GM23338 (cell line): Measurements from ENCODE around the gene YPEL1. TPM values are rescaled to one million over a fixed set of nuclear protein-coding genes. Genes with fewer than 3 reads are reported as not detected.
"Not testable (repeated sequence)": the region's sequence is repeated elsewhere in the genome, so short reads cannot be mapped to it uniquely, and the experiment has no call there.

Source experiments
- ATAC-seq: fragments of 200-7000 bp; cut with Tn5 transposase; 3 replicates; pipeline ENCODE4 v1.9.1; 2020
- DNase-seq: peaks from one replicate; pipeline ENCODE4 v3.0.0-alpha.2; 2015; ENCODE audit warnings: low spot score
- H2AFZ ChIP-seq: fragments of 200-600 bp; sonication (generic); 2 replicates; pipeline ENCODE4 v1.8.0; 2016; ENCODE audit warnings: antibody characterized with exemption, mild to moderate bottlenecking, moderate library complexity
- H3F3A ChIP-seq: fragments of 200-600 bp; sonication (generic); replicated peaks from 2 replicates; pipeline ENCODE4 v1.8.0; 2017; ENCODE audit warnings: antibody characterized with exemption, mixed run types, low read depth
- H3K27ac ChIP-seq: fragments of 200-600 bp; sonication (generic); 2 replicates; pipeline ENCODE4 v1.6.1; 2016; ENCODE audit warnings: low read depth
- H3K27me3 ChIP-seq: fragments of 200-600 bp; sonication (generic); 2 replicates; pipeline ENCODE4 v1.8.0; 2016; ENCODE audit warnings: mild to moderate bottlenecking, mixed run types, moderate library complexity; ENCODE audit not compliant: insufficient read depth
- H3K36me3 ChIP-seq: fragments of 200-600 bp; sonication (generic); 2 replicates; pipeline ENCODE4 v1.8.0; 2016; ENCODE audit warnings: mild to moderate bottlenecking; ENCODE audit not compliant: insufficient read depth
- H3K4me1 ChIP-seq: fragments of 200-600 bp; sonication (generic); 2 replicates; pipeline ENCODE4 v1.8.0; 2016; ENCODE audit warnings: mild to moderate bottlenecking, moderate library complexity; ENCODE audit not compliant: insufficient read depth
- H3K4me2 ChIP-seq: fragments of 200-600 bp; sonication (generic); 2 replicates; pipeline ENCODE4 v1.7.1; 2017; ENCODE audit warnings: mixed run types
- H3K4me3 ChIP-seq: fragments of 200-600 bp; sonication (generic); 2 replicates; pipeline ENCODE4 v1.6.1; 2016; ENCODE audit warnings: mixed run types
- H3K79me2 ChIP-seq: fragments of 200-600 bp; sonication (generic); replicated peaks from 2 replicates; pipeline ENCODE4 v1.8.0; 2017; ENCODE audit warnings: mild to moderate bottlenecking; ENCODE audit not compliant: insufficient read depth
- H3K9me2 ChIP-seq: fragments of 200-600 bp; sonication (generic); 2 replicates; pipeline ENCODE4 v1.8.0; 2017; ENCODE audit not compliant: insufficient read depth
- H4K20me1 ChIP-seq: fragments of 200-600 bp; sonication (generic); replicated peaks from 2 replicates; pipeline ENCODE4 v1.8.0; 2017; ENCODE audit warnings: mild to moderate bottlenecking; ENCODE audit not compliant: insufficient read depth
- H3K27ac Mint-ChIP-seq: 2 replicates; pipeline ENCODE4 v1.8.0; 2020; ENCODE audit warnings: inconsistent platforms, mild to moderate bottlenecking, moderate library complexity, mixed read lengths
- H3K27me3 Mint-ChIP-seq: 3 replicates; pipeline ENCODE4 v1.8.0; 2022; ENCODE audit warnings: low read depth, mild to moderate bottlenecking, moderate library complexity, mixed read lengths, inconsistent platforms; ENCODE audit not compliant: insufficient read depth, poor library complexity
- H3K36me3 Mint-ChIP-seq: 3 replicates; pipeline ENCODE4 v1.8.0; 2021; ENCODE audit warnings: low read depth, mild to moderate bottlenecking, inconsistent platforms, moderate library complexity, mixed read lengths
- H3K4me1 Mint-ChIP-seq: 3 replicates; pipeline ENCODE4 v1.8.0; 2020; ENCODE audit warnings: mild to moderate bottlenecking, inconsistent platforms, mixed read lengths
- H3K4me3 Mint-ChIP-seq: 3 replicates; pipeline ENCODE4 v1.8.0; 2021; ENCODE audit warnings: moderate library complexity, mild to moderate bottlenecking, inconsistent platforms, mixed read lengths
- H3K9me3 Mint-ChIP-seq: 3 replicates; pipeline ENCODE4 v1.8.0; 2020; ENCODE audit warnings: moderate library complexity, mild to moderate bottlenecking, inconsistent platforms, mixed read lengths
- CREB1 ChIP-seq: fragments of 250-450 bp; sonication (Bioruptor Pico); IDR thresholded peaks from 2 replicates; pipeline ENCODE4 v1.5.0; 2020; ENCODE audit warnings: low read depth, mild to moderate bottlenecking, moderate library complexity
- CTCF ChIP-seq, 2 experiments: fragments of 200-600 bp in 1 of 2; sonication (generic) in 1 of 2; conservative IDR thresholded peaks; 2 replicates each; pipeline versions ENCODE4 v1.5.1 to v1.6.1; 2016 to 2017; ENCODE audit warnings: antibody characterized with exemption in 2 of 2, low read depth in 2 of 2, mild to moderate bottlenecking in 2 of 2, moderate library complexity in 1 of 2
- ETS1 ChIP-seq: IDR thresholded peaks from 2 replicates; pipeline ENCODE4 v1.6.1; 2016; ENCODE audit warnings: antibody characterized with exemption
- EZH2 ChIP-seq: fragments of 200-600 bp; sonication (generic); IDR thresholded peaks from one replicate; pipeline ENCODE4 v1.8.0; 2017; ENCODE audit warnings: antibody characterized with exemption, mild to moderate bottlenecking, low read depth; ENCODE audit not compliant: unreplicated experiment
- JUNB ChIP-seq: IDR thresholded peaks from one replicate; pipeline ENCODE4 v1.6.1; 2016; ENCODE audit warnings: antibody characterized with exemption; ENCODE audit not compliant: unreplicated experiment
- POLR2AphosphoS5 ChIP-seq: IDR thresholded peaks from 2 replicates; pipeline ENCODE4 v1.6.1; 2016; ENCODE audit warnings: antibody characterized with exemption, low read depth
- STAT1 ChIP-seq: IDR thresholded peaks from one replicate; pipeline ENCODE4 v1.6.1; 2016; ENCODE audit warnings: antibody characterized with exemption; ENCODE audit not compliant: unreplicated experiment
- ZNF114 ChIP-seq: fragments of 250-450 bp; sonication (Bioruptor Pico); IDR thresholded peaks from 2 replicates; pipeline ENCODE4 v1.5.0; 2020; ENCODE audit warnings: mild to moderate bottlenecking, moderate library complexity
- ZNF331 ChIP-seq: fragments of 250-450 bp; sonication (Bioruptor Pico); IDR thresholded peaks from 2 replicates; pipeline ENCODE4 v1.5.0; 2020; ENCODE audit warnings: low read depth, mild to moderate bottlenecking, moderate library complexity
- ZNF462 ChIP-seq: fragments of 250-450 bp; sonication (Bioruptor Pico); IDR thresholded peaks from 2 replicates; pipeline ENCODE4 v1.5.0; 2020; ENCODE audit warnings: mild to moderate bottlenecking, moderate library complexity
- polyA plus RNA-seq: library from polyadenylated mRNA; unstranded; fragments of >200 nt; fragmentation: Nextera tagmentation; extraction: Ambion mirVana; gene quantifications from 2 replicates; pipeline ENCODE4 v1.2.1, GENCODE V29; 2016
- total RNA-seq: library from RNA; depleted of rRNA; stranded (reverse); fragments of >200 nt; shearing (Covaris generic); gene quantifications from 2 replicates; pipeline ENCODE4 v1.2.3, GENCODE V29; 2014

Gene YPEL1
- total and polyA plus RNA-seq, 2 experiments from 2014 or later, result 4.4 to 6.0 TPM

- no peaks in the 10 kb centered on the region for H4K20me1 ChIP-seq
- TF ChIP-seq ETS1 (no peak), POLR2AphosphoS5 (no peak), ZNF462 (no peak), JUNB (no peak), CREB1 (no peak), STAT1 (no peak), EZH2 (no peak), CTCF (conservative IDR thresholded peaks at IDR 0.05; ENCODE audit: low read depth in 2 of 2) (no peak), ZNF331 (CRISPR knock-in tag) (no peak), ZNF114 (no peak)
- H3K27ac Mint-ChIP-seq, result no peak overlapping the region
- H3K4me1 ChIP-seq, result no peaks in the 10 kb centered on the region
- H3F3A ChIP-seq, result no peaks in the 10 kb centered on the region
- H2AFZ ChIP-seq, result no peak overlapping the region
- DNase-seq, result no peak
- no peak overlapping the region for H3K27ac ChIP-seq
- no peaks in the 10 kb centered on the region; the same call in 2 of the 3 replicates for H3K9me3 Mint-ChIP-seq
- H3K79me2 ChIP-seq, result no peaks in the 10 kb centered on the region
- H3K36me3 Mint-ChIP-seq, result no peaks in the 10 kb centered on the region
- H3K4me2 ChIP-seq, result no peak overlapping the region
- H3K4me3 Mint-ChIP-seq, result no peak overlapping the region
- ATAC-seq, result no peak
- H3K27me3 Mint-ChIP-seq, result peaks cover 8% of the 10 kb centered on the region
- H3K36me3 ChIP-seq, result no peaks in the 10 kb centered on the region
- no peaks in the 10 kb centered on the region for H3K27me3 ChIP-seq
- H3K4me1 Mint-ChIP-seq, result peaks cover 7% of the 10 kb centered on the region; the same call in 2 of the 3 replicates
- H3K9me2 ChIP-seq, result no peaks in the 10 kb centered on the region
- H3K4me3 ChIP-seq, result no peak overlapping the region
Observed at GRCh38 chr22:21745948-21746347, 10.4 kb upstream of the YPEL1 start.

- H4K20me1 ChIP-seq, H3K4me3 Mint-ChIP-seq, H3K4me2 ChIP-seq, DNase-seq, H3K4me1 ChIP-seq, H3K36me3 ChIP-seq, H3K4me1 Mint-ChIP-seq, H3K27me3 ChIP-seq, H3K4me3 ChIP-seq, H3K79me2 ChIP-seq, H3K27me3 Mint-ChIP-seq, H3K27ac ChIP-seq, H3F3A ChIP-seq, H3K9me3 Mint-ChIP-seq, ATAC-seq, H2AFZ ChIP-seq, H3K36me3 Mint-ChIP-seq, H3K9me2 ChIP-seq, H3K27ac Mint-ChIP-seq: not testable (repeated sequence)
Observed at GRCh38 chr22:21744917-21745316, 9.3 kb upstream of the YPEL1 start.
